ENCODE results near the gene PRR36.
"Not testable (repeated sequence)": the region's sequence is repeated elsewhere in the genome, so short reads cannot be mapped to it uniquely, and the experiment has no call there.

Gene PRR36

GRCh38 chr19:7897292-7897691 lies 23.1 kb upstream of the PRR36 start:
- no peak for DNase-seq

DNA sequence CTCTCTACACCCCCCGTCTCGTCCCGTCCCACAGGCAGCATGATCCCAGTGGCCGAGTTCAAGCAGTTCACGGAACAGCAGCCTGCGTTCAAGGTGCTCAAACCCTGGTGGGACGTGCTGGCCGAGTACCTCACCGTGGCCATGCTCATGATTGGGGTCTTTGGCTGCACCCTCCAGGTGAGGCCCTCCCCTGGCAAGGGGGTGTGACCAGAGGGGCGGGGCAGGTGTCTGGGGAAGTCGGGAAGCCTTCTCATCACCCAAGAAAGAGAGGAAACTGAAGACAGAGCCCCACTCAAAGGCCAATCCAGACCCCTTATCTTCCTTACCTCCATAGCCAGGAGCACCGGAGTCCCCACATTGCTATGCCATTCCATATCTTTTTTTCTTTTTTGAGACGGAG lies 21.4 kb upstream of the PRR36 start:
- no peak for DNase-seq

DNA sequence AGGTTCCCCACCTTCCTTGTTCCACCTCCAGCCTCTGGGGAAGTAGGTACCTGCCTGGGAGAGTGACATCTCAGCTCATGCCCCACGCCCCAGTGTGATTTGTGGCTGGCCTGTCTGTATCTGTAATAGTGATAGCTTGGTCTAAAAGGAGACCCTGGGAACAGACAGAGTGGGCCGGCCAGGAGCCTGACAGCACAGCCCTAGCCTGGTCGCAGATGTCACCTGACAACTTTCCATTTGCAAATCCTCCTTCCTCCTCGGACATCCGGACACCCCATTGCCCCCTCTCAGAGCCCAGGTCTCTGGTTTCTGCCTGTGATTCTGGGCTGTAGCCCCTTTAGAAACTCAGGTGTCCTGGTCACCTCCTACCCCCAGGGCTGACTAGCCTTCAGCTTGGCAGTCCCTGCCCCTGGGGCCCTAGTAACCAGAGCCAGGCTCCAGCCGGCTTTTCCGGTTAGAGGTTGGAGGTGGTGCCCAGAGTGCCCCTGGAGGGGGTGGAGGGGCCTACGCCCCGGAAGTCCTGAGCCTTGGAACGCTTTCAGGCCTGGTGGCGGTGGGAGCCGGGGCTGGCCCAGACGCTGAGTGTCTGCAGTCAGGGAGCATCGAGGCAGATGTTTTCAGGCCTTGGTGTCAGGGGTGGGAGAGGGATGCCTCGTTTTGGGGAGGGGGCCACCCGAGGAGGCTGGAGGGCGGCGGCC lies 20.6 kb upstream of the PRR36 start:
- DNase-seq = no peak

- not testable (repeated sequence) for DNase-seq
Observed at GRCh38 chr19:7893362-7894101, 19.3 kb upstream of the PRR36 start.

- no peak for DNase-seq
Observed at GRCh38 chr19:7888826-7889217, 14.6 kb upstream of the PRR36 start.

- DNase-seq = no peak
Observed at GRCh38 chr19:7888145-7888825, 14.1 kb upstream of the PRR36 start, which contains the start of gene LRRC8E. Gene LRRC8E, plus strand, starts transcription at chr19:7888510. Its CDS starts 7,094 bp downstream, at chr19:7895604.

- no peak for DNase-seq
Observed at GRCh38 chr19:7887408-7888144, 13.4 kb upstream of the PRR36 start.

DNA sequence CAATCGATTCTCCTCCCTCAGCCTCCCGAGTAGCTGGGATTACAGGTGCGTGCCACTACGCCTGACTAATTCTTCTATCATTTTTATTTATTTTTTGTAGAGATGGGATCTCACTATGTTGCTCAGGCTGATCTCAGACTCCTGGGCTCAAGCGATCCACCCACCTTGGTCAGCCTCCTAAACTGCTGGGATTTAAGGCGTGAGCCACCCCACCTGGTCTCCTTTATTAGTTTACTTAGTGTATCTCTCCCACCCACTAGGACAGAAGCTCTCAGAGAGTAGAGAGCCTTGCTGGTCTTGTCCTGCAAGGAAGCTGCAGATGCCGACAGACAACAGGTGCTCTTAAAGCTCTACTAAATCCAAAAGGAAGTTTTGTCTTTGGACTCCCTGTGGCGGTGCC lies 11.6 kb upstream of the PRR36 start:
- no peak for DNase-seq

DNA sequence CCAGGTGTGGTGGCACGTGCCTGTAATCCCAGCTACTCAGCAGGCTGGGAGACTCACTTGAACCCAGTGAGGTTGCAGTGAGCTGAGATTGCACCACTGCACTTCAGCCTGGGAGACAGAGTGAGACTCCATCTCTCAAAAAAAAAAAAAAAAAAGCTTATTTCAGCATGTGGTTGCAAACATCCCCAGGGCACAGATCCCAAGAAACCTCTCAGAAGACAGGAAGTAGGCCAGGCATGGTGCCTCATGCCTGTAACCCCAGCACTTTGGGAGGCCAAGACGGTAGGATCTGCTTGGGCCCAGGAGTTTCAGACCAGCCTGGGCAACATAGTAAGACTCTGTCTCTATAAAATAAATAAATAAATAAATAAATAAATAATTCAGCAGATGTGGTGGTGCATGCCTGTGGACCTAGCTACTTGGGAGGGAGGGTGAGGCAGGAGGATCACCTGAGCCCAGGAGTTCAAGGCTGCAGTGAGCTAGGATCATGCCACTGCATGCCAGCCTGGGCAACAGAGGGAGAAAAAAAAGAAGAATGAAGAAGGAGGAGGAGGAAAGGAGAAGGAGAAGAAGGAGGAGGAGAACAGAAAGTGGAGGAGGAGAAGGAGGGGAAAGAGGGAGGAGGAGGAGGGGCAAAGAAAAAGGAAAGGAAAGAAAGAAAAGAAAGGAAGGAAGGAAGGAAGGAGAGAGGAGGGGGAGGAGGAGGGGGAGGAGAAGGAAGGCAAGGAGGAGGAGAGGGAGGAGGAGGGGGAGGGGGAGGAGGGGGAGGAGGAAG lies 9.8 kb upstream of the PRR36 start:
- DNase-seq = no peak

DNA sequence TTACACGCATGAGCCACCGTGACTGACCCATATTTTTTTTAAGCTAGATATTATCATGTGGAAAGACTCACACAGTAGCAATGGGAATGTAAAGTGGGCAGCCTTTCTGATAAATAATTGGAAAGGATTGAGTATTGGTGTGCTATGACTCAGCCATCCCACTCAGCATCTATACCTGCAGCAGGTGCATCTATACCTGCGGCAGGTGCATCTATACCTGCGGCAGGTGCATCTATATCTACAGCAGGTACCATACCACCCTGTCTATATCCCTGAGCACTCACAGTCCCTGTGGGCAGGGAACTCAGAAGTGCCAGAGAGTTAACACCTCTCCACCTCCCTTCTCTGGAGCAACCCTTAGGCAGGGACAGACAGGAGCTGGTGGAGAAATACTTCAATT lies 8.9 kb upstream of the PRR36 start:
- no peak for DNase-seq

DNA sequence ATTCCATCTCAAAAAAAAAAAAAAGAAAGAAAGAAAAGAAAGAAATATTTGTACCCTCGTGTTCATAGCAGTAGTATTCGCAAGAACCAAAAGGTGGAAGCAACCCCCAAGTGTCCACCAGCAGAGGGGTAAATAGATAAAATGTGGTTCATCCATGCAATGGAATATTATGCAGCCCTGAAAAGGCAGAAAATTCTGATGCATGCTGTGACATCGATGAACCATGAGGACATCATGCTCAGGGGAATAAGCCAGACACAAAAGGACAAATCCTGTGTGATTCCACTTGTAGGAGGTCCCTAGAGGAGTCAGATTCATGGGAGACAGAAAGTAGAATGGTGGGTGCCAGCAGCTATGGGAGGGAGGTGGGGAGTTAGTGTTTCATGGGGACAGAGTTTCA lies 7.7 kb upstream of the PRR36 start:
- no peak for DNase-seq

- no peak for DNase-seq
Observed at GRCh38 chr19:7879836-7880235, 5.6 kb upstream of the PRR36 start.

- no peak for DNase-seq
Observed at GRCh38 chr19:7879111-7879807, 5.1 kb upstream of the PRR36 start.

- DNase-seq = no peak
Observed at GRCh38 chr19:7877249-7877836, 3.2 kb upstream of the PRR36 start.

GRCh38 chr19:7874897-7875273 lies 695 bp upstream of the PRR36 start:
- no peak for DNase-seq

DNA sequence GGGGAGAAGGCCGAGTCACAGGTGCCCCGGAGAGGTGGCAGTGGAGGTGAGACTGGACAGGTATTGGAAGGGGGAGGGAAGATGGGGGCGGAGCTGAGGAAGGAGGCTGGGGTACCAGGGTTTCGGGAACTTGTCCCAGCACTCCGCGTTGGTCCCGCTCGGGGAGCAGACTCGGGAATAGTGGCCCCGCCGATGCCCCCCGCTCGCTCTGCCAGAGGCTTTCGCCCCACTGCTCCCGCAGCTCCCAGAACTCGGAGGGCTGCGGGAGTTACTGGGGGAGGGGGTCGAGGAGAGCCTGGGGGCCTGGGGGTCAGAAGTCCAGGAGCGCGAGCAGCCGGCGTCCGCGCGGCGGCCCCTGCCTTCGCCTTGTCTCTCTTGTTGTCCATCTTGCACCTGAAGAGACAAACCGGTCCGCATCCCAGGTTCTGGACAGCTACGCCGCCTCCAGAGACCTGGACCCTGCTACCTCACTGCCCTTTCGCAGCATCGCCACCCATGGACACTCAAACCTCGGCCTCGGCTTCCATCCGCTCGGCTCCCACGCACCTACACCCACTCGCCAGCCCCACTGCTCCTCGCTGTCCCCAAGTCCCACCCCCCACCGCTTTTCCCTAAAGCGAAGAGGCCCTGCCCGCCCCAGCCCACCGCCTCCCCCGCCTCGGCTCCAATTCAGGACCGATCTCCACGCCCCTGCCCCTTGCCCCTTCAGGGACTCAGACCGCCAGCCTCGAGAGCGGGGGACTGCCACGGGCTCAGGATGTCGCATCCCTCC lies 700 bp downstream of the PRR36 start:
- DNase-seq = no peak

GRCh38 chr19:7872306-7873204 lies 1.6 kb downstream of the PRR36 start:
- no peak for DNase-seq

DNA sequence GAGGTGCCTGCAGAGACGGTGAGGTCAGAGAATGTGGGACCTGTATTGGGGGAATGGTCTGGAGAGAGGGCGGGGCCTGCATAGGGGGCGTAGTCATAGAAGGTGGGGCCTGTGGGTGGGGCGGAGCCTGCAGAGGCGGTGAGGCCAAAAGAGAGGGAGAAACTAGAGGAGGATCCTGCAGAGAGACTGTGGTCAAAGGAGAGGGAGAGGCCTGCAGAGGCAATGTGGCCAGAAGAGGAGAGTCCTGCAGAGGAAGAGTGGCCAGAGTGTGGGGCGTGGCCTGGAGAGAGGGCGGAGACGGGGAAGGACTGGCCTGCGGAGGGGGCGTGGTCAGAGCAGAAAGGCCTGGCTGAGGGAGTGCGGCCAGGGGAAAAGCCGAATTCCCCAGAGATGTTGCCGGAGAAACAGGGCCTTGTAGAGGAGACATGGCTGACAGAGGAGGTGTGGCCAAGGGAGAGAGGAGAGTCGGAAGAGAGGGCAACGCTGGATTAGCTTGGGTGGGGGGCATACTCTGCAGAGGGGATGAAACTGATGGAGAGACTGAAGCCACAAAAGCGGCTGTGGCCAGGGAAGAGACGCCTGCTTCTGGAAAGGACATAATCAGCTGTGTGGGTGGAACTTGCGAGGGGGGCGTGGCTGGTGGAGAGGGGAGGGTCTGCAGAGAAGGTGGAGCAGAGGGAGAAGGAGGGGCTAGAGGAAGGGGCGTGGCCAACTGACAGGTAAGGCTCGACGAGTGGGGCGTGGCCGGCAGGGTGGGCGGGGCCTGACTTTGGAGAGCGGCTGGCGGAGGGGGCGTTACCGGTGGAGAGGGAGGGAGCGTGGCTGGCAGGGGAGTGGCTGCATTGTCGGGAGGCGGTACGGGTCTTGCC lies 2.5 kb downstream of the PRR36 start:
- DNase-seq = peak; percentile 89

Measured in CD4-positive, alpha-beta T cell treated with Interleukin-21 for 1 hour (primary cell).